Measurements from ENCODE around the gene MRPL20.

MRPL20 gene

GRCh38 chr1:1421147-1421906 lies 14.2 kb upstream of the MRPL20 start, which contains the start of gene ANKRD65:
Gene ANKRD65 (minus strand): TSS chr1:1421276. CDS start chr1:1421005, 271 bp downstream.
- Histone ChIP-seq H3K4me3 (ENCODE audit: low read depth, low read length) (no peak within 1 kb of the TSS), H2AFZ (no peak within 1 kb of the TSS), H3K27ac (no peak within 1 kb of the TSS), H3K79me2 (no peaks in the 10 kb centered on the region), H3K9ac (no peak within 1 kb of the TSS), H3K9me3 (ENCODE audit: control insufficient read depth, low read length) (no peaks in the 10 kb centered on the region), H3K36me3 (ENCODE audit: control insufficient read depth, insufficient read depth, low read length) (no peaks in the 10 kb centered on the region), H3K4me2 (ENCODE audit: low read length) (no peak within 1 kb of the TSS), H3K4me1 (no peaks in the 10 kb centered on the region), H3K27me3 (ENCODE audit: control insufficient read depth, insufficient read depth, low read length) (no peaks in the 10 kb centered on the region)
- no peak for TF ChIP-seq CTCF (IDR thresholded peaks at IDR 0.05)

GRCh38 chr1:1420654-1421141 lies 13.6 kb upstream of the MRPL20 start:
- H3K4me3 ChIP-seq (ENCODE audit: low read depth, low read length) = no peak overlapping the region
- H3K4me2 ChIP-seq (ENCODE audit: low read length) = no peak overlapping the region
- no peaks in the 10 kb centered on the region for H3K27me3 ChIP-seq (ENCODE audit: control insufficient read depth, insufficient read depth, low read length)
- H3K4me1 ChIP-seq = no peaks in the 10 kb centered on the region
- H3K9me3 ChIP-seq (ENCODE audit: control insufficient read depth, low read length) = no peaks in the 10 kb centered on the region
- H3K36me3 ChIP-seq (ENCODE audit: control insufficient read depth, insufficient read depth, low read length) = no peaks in the 10 kb centered on the region
- H3K79me2 ChIP-seq = no peaks in the 10 kb centered on the region
- H3K27ac ChIP-seq = no peak overlapping the region
- H2AFZ ChIP-seq = no peak overlapping the region
- no peak overlapping the region for H3K9ac ChIP-seq
- no peak for TF ChIP-seq CTCF (IDR thresholded peaks at IDR 0.05)

- Histone ChIP-seq H2AFZ (no peak overlapping the region), H3K4me2 (ENCODE audit: low read length) (no peak overlapping the region), H3K4me1 (no peaks in the 10 kb centered on the region), H3K36me3 (ENCODE audit: control insufficient read depth, insufficient read depth, low read length) (no peaks in the 10 kb centered on the region), H3K9ac (no peak overlapping the region), H3K27ac (peak overlapping the region; percentile 7), H3K4me3 (ENCODE audit: low read depth, low read length) (no peak overlapping the region), H3K79me2 (no peaks in the 10 kb centered on the region), H3K27me3 (ENCODE audit: control insufficient read depth, insufficient read depth, low read length) (no peaks in the 10 kb centered on the region), H3K9me3 (ENCODE audit: control insufficient read depth, low read length) (no peaks in the 10 kb centered on the region)
- no peak for TF ChIP-seq CTCF (IDR thresholded peaks at IDR 0.05)
Observed at GRCh38 chr1:1419813-1420653, 12.9 kb upstream of the MRPL20 start.

GRCh38 chr1:1419363-1419812 lies 12.3 kb upstream of the MRPL20 start:
- Histone ChIP-seq H3K27ac (peak overlapping the region; percentile 7), H2AFZ (no peak overlapping the region), H3K4me1 (no peaks in the 10 kb centered on the region), H3K79me2 (no peaks in the 10 kb centered on the region), H3K36me3 (ENCODE audit: control insufficient read depth, insufficient read depth, low read length) (no peaks in the 10 kb centered on the region), H3K4me2 (ENCODE audit: low read length) (no peak overlapping the region), H3K9ac (no peak overlapping the region), H3K27me3 (ENCODE audit: control insufficient read depth, insufficient read depth, low read length) (no peaks in the 10 kb centered on the region), H3K9me3 (ENCODE audit: control insufficient read depth, low read length) (no peaks in the 10 kb centered on the region), H3K4me3 (ENCODE audit: low read depth, low read length) (no peak overlapping the region)
- no peak for TF ChIP-seq CTCF (IDR thresholded peaks at IDR 0.05)
